Endothelial cell of umbilical vein (primary cell): ENCODE measurements around the gene RSPH1. TPM values are rescaled to one million over a fixed set of nuclear protein-coding genes. Genes with fewer than 3 reads are reported as not detected.
A peak's percentile ranks its signal among the peaks of the same experiment; 100 is the strongest.

Experiments
- BruUV-seq: library from RNA; stranded (reverse); fragments of 400-500 nt; replicated peaks from 2 replicates; lab custom pipeline; 2021; lab: Mats Ljungman, UMichigan
- CTCF ChIA-PET: fragments of 300-600, 350-600 bp; sonication (Branson Sonifier 250); formaldehyde crosslinking; loops from one replicate; lab custom pipeline; 2021; ENCODE audit warnings: antibody characterized with exemption, inconsistent platforms; lab: Charles Lee
- POLR2A ChIA-PET: fragments of 300-600, 350-600 bp; sonication (Branson Sonifier 250); formaldehyde crosslinking; loops from one replicate; lab custom pipeline; 2021; ENCODE audit warnings: antibody characterized with exemption, inconsistent platforms; lab: Charles Lee
- DNase-seq: peaks from one replicate; pipeline ENCODE4 v3.0.0-alpha.2; 2011; ENCODE audit warnings: low read depth, low spot score
- FAIRE-seq: peaks from 2 replicates; lab custom pipeline; 2011; peaks lifted over from hg19 to GRCh38; lab: Jason Lieb, UNC
- H2AFZ ChIP-seq: 2 replicates; pipeline ENCODE4 v1.6.0; 2012; ENCODE audit warnings: low read depth, low read length, control low read depth, inconsistent platforms
- H3K27ac ChIP-seq: 2 replicates; pipeline ENCODE4 v1.5.1; 2011; ENCODE audit warnings: low read depth, mild to moderate bottlenecking, control low read depth, low read length, moderate library complexity; ENCODE audit not compliant: insufficient read depth
- H3K27me3 ChIP-seq, 2 experiments: 2 replicates each; pipeline versions ENCODE4 v1.6.0 to v1.6.1; 2011; ENCODE audit warnings: low read length in 2 of 2, mixed read lengths in 1 of 2; ENCODE audit not compliant: control insufficient read depth in 2 of 2, insufficient read depth in 2 of 2
- H3K36me3 ChIP-seq, 2 experiments: 2 replicates in 1 of 2; 3 replicates in 1 of 2; pipeline ENCODE4 v1.5.1; 2011; ENCODE audit warnings: low read length in 2 of 2, mild to moderate bottlenecking in 1 of 2, moderate library complexity in 1 of 2; ENCODE audit not compliant: control insufficient read depth in 2 of 2, insufficient read depth in 2 of 2; ENCODE audit errors: extremely low read depth in 1 of 2
- H3K4me1 ChIP-seq: 3 replicates; pipeline ENCODE4 v1.5.1; 2011; ENCODE audit warnings: mild to moderate bottlenecking, low read length; ENCODE audit not compliant: control insufficient read depth, insufficient read depth; ENCODE audit errors: extremely low read depth
- H3K4me2 ChIP-seq: 2 replicates; pipeline ENCODE4 v1.6.1; 2011; ENCODE audit warnings: low read length, control low read depth, mixed read lengths; ENCODE audit not compliant: insufficient read depth
- H3K4me3 ChIP-seq, 3 experiments: fragments of 200-600 bp in 1 of 3; sonication (generic), shearing (Covaris generic) in 1 of 3; replicated peaks in 1 of 3; 2 replicates each; pipeline ENCODE4 v1.5.1; 2011 to 2016; ENCODE audit warnings: control low read depth in 3 of 3, low read length in 3 of 3, mild to moderate bottlenecking in 2 of 3, inconsistent platforms in 1 of 3, low read depth in 1 of 3, moderate library complexity in 1 of 3; ENCODE audit not compliant: insufficient read depth in 1 of 3
- H3K79me2 ChIP-seq: 2 replicates; pipeline ENCODE4 v1.6.0; 2012; ENCODE audit warnings: low read length, inconsistent platforms; ENCODE audit not compliant: control insufficient read depth, insufficient read depth
- H3K9ac ChIP-seq: replicated peaks from 2 replicates; pipeline ENCODE3; 2011; ENCODE audit warnings: low read length, control low read depth; ENCODE audit not compliant: insufficient read depth; ENCODE audit errors: extremely low read depth
- H3K9me1 ChIP-seq: replicated peaks from 3 replicates; pipeline ENCODE4 v1.6.0; 2011; ENCODE audit warnings: mild to moderate bottlenecking, low read length; ENCODE audit not compliant: control insufficient read depth, insufficient read depth; ENCODE audit errors: extremely low read depth
- H3K9me3 ChIP-seq: replicated peaks from 2 replicates; pipeline ENCODE4 v1.5.1; 2012; ENCODE audit warnings: low read length, inconsistent platforms; ENCODE audit not compliant: control insufficient read depth, insufficient read depth
- H4K20me1 ChIP-seq: replicated peaks from 2 replicates; pipeline ENCODE3; 2011; ENCODE audit warnings: mild to moderate bottlenecking, low read length; ENCODE audit not compliant: control insufficient read depth, insufficient read depth; ENCODE audit errors: extremely low read depth
- CTCF ChIP-seq, 2 donors: IDR thresholded peaks; 1 replicate in 1 of 2; 2 replicates in 1 of 2; pipeline ENCODE4 v1.5.1; 2011; ENCODE audit warnings: low read length in 2 of 2, mild to moderate bottlenecking in 2 of 2, moderate library complexity in 2 of 2, control low read depth in 1 of 2, inconsistent platforms in 1 of 2, low read depth in 1 of 2; ENCODE audit not compliant: insufficient read depth in 1 of 2; ENCODE audit errors: extremely low read depth in 1 of 2
- EZH2 ChIP-seq: IDR thresholded peaks from 2 replicates; pipeline ENCODE4 v1.6.1; 2012; ENCODE audit warnings: borderline replicate concordance, low read depth, mild to moderate bottlenecking, moderate library complexity, low read length, inconsistent platforms; ENCODE audit not compliant: severe bottlenecking
- FOS ChIP-seq: IDR thresholded peaks from 2 replicates; pipeline ENCODE4 v1.6.1; 2011; ENCODE audit warnings: mild to moderate bottlenecking, low read length, moderate library complexity, borderline replicate concordance; ENCODE audit not compliant: insufficient read depth
- GATA2 ChIP-seq: IDR thresholded peaks from 2 replicates; pipeline ENCODE4 v1.7.0; 2011; ENCODE audit warnings: low read depth, mild to moderate bottlenecking, moderate library complexity, mixed read lengths, low read length; ENCODE audit not compliant: insufficient read length, insufficient read depth
- JUN ChIP-seq: IDR thresholded peaks from 2 replicates; pipeline ENCODE4 v1.6.1; 2011; ENCODE audit warnings: borderline replicate concordance, low read depth; ENCODE audit not compliant: insufficient read length, insufficient read depth
- MAX ChIP-seq: IDR thresholded peaks from 2 replicates; pipeline ENCODE4 v1.6.1; 2011; ENCODE audit not compliant: insufficient read depth, insufficient read length
- MYC ChIP-seq: IDR thresholded peaks from one replicate; pipeline ENCODE4 v1.6.1; 2011; ENCODE audit warnings: mild to moderate bottlenecking, low read depth, low read length
- POLR2A ChIP-seq: IDR thresholded peaks from 2 replicates; pipeline ENCODE4 v1.6.1; 2012; ENCODE audit warnings: low read depth, mild to moderate bottlenecking, control low read depth, low read length
- POLR2AphosphoS5 ChIP-seq: IDR thresholded peaks from 2 replicates; pipeline ENCODE4 v1.6.1; 2012; ENCODE audit warnings: low read depth, mild to moderate bottlenecking, control low read depth, low read length, moderate library complexity; ENCODE audit not compliant: insufficient read depth
- dilution Hi-C: fragments of 300-500 bp; cut with MboI; formaldehyde crosslinking; loops from one replicate; pipeline ENCODE4 v1.15.0; 2019; ENCODE audit warnings: low sequenced_read_pairs; ENCODE audit not compliant: extremely low pct_ligation_motif_present
- intact Hi-C: fragments of 100-400 bp; cut with micrococcal nuclease; formaldehyde crosslinking; loops from one replicate; pipeline ENCODE4 v1.10.0; 2022
- polyA plus RNA-seq, 4 experiments: library from polyadenylated mRNA; depleted of rRNA in 3 of 4; stranded (reverse) in 3 of 4; unstranded in 1 of 4; fragments of >200 nt; gene quantifications; 2 replicates each; pipeline versions ENCODE4 v1.2.1 to v1.2.3, GENCODE V29; 2011 to 2012; ENCODE audit warnings: missing spikeins in 1 of 4
- total RNA-seq: library from RNA; stranded (reverse); gene quantifications from 2 replicates; pipeline ENCODE4 v1.2.3, GENCODE V29; 2021

RSPH1 gene
- total and polyA plus RNA-seq, 2 donors (not counting 3 experiments of a cell fraction or from before 2014, with no cell fraction given): 0.08 TPM; not detected in 1

- H3K9me3 ChIP-seq: no peaks in the 10 kb centered on the region
- H3K79me2 ChIP-seq: no peaks in the 10 kb centered on the region
- no peaks in the 10 kb centered on the region for H3K9me1 ChIP-seq
- H3K9ac ChIP-seq: peak overlapping the region; percentile 47
- dilution Hi-C loops (no loop called here), intact Hi-C loops (loop anchor here (1.0 kb wide), 1 partner anchor 47 kb away; no protein-coding TSS in a partner anchor)
- DNase-seq: no peak
- ChIA-PET CTCF (no interaction called here), POLR2A (no interaction called here)
- peaks cover 13% of the 10 kb centered on the region for H3K4me1 ChIP-seq
- TF ChIP-seq EZH2: no peak
- TF ChIP-seq POLR2A: no peak
- no peak for TF ChIP-seq FOS
- H3K36me3 ChIP-seq: no peaks in the 10 kb centered on the region
- peak overlapping the region; percentile 97 for H2AFZ ChIP-seq
- peaks cover 2 to 4% of the 10 kb centered on the region in 2 experiments for H3K27me3 ChIP-seq
- BruUV-seq: TSS peak; percentile 80
- no peaks in the 10 kb centered on the region for H4K20me1 ChIP-seq
- peak overlapping the region; percentile 14 for H3K27ac ChIP-seq
- peak overlapping the region; percentile 87 for H3K4me2 ChIP-seq
- peak overlapping the region in 2 of 3 experiments; percentile 27 to 42 for H3K4me3 ChIP-seq
- no peak for FAIRE-seq
These were observed 797 bp upstream of the RSPH1 start for GRCh38 chr21:42496839-42497202.

- BruUV-seq: no TSS peak
- no peaks in the 10 kb centered on the region for H3K79me2 ChIP-seq
- H3K4me1 ChIP-seq: peaks cover 13% of the 10 kb centered on the region
- H3K9ac ChIP-seq: no peak overlapping the region
- CTCF ChIA-PET: no interaction called here
- peak overlapping the region; percentile 96 for H2AFZ ChIP-seq
- TF ChIP-seq EZH2 (no peak), POLR2AphosphoS5 (no peak), GATA2 (no peak), CTCF (IDR thresholded peaks at IDR 0.05; ENCODE audit: extremely low read depth in 1 of 2, insufficient read depth in 1 of 2, low read depth in 1 of 2, low read length in 2 of 2) (no peak), POLR2A (no peak), FOS (no peak), MAX (no peak), JUN (no peak), MYC (no peak)
- no peak overlapping the region for H3K27ac ChIP-seq
- H3K27me3 ChIP-seq: peaks cover 7 to 8% of the 10 kb centered on the region in 2 experiments
- dilution Hi-C loops: no loop called here
- H3K36me3 ChIP-seq: no peaks in the 10 kb centered on the region
- peak overlapping the region; percentile 87 for H3K4me2 ChIP-seq
- no peaks in the 10 kb centered on the region for H3K9me3 ChIP-seq
- H3K9me1 ChIP-seq: no peaks in the 10 kb centered on the region
- DNase-seq: no peak
- FAIRE-seq: peak; percentile 8
- POLR2A ChIA-PET: no interaction called here
- no peaks in the 10 kb centered on the region for H4K20me1 ChIP-seq
- H3K4me3 ChIP-seq: peak overlapping the region; percentile 50 to 59 (median 54)
- intact Hi-C loops: loop anchor here (1.0 kb wide), 1 partner anchor 45 kb away; no protein-coding TSS in a partner anchor
These were observed 282 bp downstream of the RSPH1 start for GRCh38 chr21:42495765-42496119.
